Mucosa of gallbladder (tissue), 1 donor: Measurements from ENCODE around the gene SULT6B1. TPM values are rescaled to one million over a fixed set of nuclear protein-coding genes. Genes with fewer than 3 reads are reported as not detected.
"Not testable (repeated sequence)": the region's sequence is repeated elsewhere in the genome, so short reads cannot be mapped to it uniquely, and the experiment has no call there.

ENCODE experiments used
- DNase-seq: peaks from one replicate; pipeline ENCODE4 v3.0.0-alpha.2; 2020; ENCODE audit warnings: low spot score
- total RNA-seq: library from RNA; stranded (reverse); gene quantifications from one replicate; pipeline ENCODE4 v1.2.1, GENCODE V29; 2021
- donor health status: DM: no; HTN: no; CAD: no.

SULT6B1 gene
- not detected for total RNA-seq

GRCh38 chr2:37188570-37188969 lies at the start of gene SULT6B1:
Gene SULT6B1 (minus strand): TSS chr2:37188670. CDS start chr2:37188640, 30 bp downstream.
- DNase-seq = no peak

- peak; percentile 24 for DNase-seq
Observed at GRCh38 chr2:37232131-37232933, 43.9 kb upstream of the SULT6B1 start.

GRCh38 chr2:37231241-37232130 lies 43.0 kb upstream of the SULT6B1 start, which contains the start of the genes CEBPZ and NDUFAF7:
Gene CEBPZ (minus strand): TSS chr2:37231596. CDS start chr2:37231567, 29 bp downstream.
Gene NDUFAF7 (plus strand): TSS chr2:37231658. CDS start chr2:37231706, 48 bp downstream.
- DNase-seq = peak; percentile 92

GRCh38 chr2:37230581-37230980 lies 42.1 kb upstream of the SULT6B1 start:
- no peak for DNase-seq

GRCh38 chr2:37228788-37229187 lies 40.3 kb upstream of the SULT6B1 start:
- DNase-seq = no peak

- DNase-seq = no peak
Observed at GRCh38 chr2:37226863-37227262, 38.4 kb upstream of the SULT6B1 start.

GRCh38 chr2:37225129-37225528 lies 36.7 kb upstream of the SULT6B1 start:
- DNase-seq = not testable (repeated sequence)

- DNase-seq = no peak
Observed at GRCh38 chr2:37224063-37224462, 35.6 kb upstream of the SULT6B1 start.

GRCh38 chr2:37223131-37223530 lies 34.7 kb upstream of the SULT6B1 start:
- no peak for DNase-seq

- no peak for DNase-seq
Observed at GRCh38 chr2:37219046-37219445, 30.6 kb upstream of the SULT6B1 start.

- DNase-seq = no peak
Observed at GRCh38 chr2:37215250-37215649, 26.8 kb upstream of the SULT6B1 start.

- DNase-seq = no peak
Observed at GRCh38 chr2:37211939-37212338, 23.5 kb upstream of the SULT6B1 start.

- no peak for DNase-seq
Observed at GRCh38 chr2:37211212-37211611, 22.7 kb upstream of the SULT6B1 start.

GRCh38 chr2:37206760-37207159 lies 18.3 kb upstream of the SULT6B1 start:
- DNase-seq = not testable (repeated sequence)

GRCh38 chr2:37205689-37206341 lies 17.3 kb upstream of the SULT6B1 start:
- no peak for DNase-seq

- not testable (repeated sequence) for DNase-seq
Observed at GRCh38 chr2:37205071-37205661, 16.7 kb upstream of the SULT6B1 start.

- DNase-seq = no peak
Observed at GRCh38 chr2:37203708-37204107, 15.2 kb upstream of the SULT6B1 start.

- no peak for DNase-seq
Observed at GRCh38 chr2:37201766-37202165, 13.3 kb upstream of the SULT6B1 start.

- no peak for DNase-seq
Observed at GRCh38 chr2:37201208-37201607, 12.7 kb upstream of the SULT6B1 start.

GRCh38 chr2:37198681-37199065 lies 10.2 kb upstream of the SULT6B1 start:
- no peak for DNase-seq
